GOT3 (cell line): ENCODE results near the gene FGFR2.

Experiments
- DNase-seq: peaks from one replicate; lab custom pipeline; 2025; ENCODE audit warnings: mixed read lengths; lab: John Stamatoyannopoulos, UW

The FGFR2 gene

GRCh38 chr10:121493521-121493920 is 104.7 kb downstream of the FGFR2 start:
- no peak for DNase-seq

- DNase-seq = no peak
These were observed 107.2 kb downstream of the FGFR2 start for GRCh38 chr10:121490871-121491519.

DNA sequence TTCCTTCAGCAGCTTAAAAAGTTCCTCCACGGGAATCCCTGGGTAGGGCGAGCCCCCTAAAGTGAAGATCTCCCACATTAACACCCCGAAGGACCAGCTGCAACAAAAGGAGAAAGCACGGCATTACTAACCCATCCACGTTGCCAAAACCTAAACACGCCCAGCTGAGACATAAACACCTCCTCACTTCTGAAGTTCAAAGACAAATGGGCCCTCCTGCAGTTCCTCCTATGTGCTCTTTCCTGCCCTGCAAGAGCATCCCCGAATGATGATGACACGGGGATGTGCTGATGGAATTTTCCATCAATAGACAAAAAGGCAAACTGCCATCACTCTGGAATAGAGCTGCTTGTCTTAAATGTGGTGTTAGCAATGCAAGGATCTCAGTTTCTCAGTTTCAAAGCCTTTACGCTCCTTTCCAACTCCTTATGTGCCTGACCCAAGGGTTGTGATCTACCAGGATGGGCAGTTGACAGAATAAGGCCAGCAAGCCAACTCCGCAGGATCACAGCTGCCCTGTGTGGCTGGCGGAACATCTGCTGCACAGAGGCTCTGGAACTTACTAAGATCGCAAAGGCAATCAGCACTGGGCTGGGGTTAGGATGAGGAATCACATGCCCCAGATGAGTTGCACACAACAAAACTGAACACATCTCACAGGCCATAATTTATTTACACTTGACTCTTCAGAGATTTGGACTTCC is 112.7 kb downstream of the FGFR2 start:
- DNase-seq = no peak

DNA sequence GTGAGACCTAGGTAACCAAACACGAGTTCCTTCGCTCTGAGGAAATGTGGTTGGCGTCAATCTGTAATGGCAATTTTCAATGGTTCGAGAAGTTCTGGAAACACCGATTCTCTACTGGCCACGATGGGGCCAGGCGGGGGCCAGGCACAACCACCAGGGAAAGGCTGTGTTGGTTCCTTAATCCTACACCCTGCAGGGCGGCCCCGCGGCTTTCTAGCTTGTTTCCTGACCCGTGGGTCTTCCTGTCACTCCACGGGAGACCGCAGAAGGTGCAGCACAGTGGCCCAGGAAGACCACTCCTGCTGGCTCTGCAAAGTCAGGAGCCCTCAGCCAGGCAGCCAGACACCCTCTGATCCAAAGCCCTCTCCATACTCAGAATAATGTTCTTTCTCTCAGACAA is 113.4 kb downstream of the FGFR2 start:
- no peak for DNase-seq

DNA sequence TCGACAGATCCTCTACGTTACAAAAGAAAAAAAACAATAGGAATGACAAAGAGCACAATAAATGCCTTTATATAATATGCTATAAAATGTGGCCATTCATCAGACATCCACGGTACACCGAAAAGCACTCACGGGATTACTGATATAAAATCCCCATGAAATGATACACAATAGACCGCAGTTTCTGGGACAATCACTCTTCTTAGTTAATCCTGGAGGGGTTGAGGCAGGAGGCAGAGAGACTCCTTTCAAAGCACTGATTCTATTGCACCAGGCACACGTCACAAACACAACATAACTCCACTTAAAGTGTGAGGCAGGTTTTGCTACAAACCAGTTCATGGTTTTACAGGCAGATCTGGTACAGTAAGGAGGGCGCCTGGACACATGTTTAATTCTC is 113.8 kb downstream of the FGFR2 start:
- no peak for DNase-seq

GRCh38 chr10:121481180-121481579 is 117.1 kb downstream of the FGFR2 start:
- no peak for DNase-seq

GRCh38 chr10:121478556-121478955 is 119.7 kb downstream of the FGFR2 start:
- DNase-seq = no peak

DNA sequence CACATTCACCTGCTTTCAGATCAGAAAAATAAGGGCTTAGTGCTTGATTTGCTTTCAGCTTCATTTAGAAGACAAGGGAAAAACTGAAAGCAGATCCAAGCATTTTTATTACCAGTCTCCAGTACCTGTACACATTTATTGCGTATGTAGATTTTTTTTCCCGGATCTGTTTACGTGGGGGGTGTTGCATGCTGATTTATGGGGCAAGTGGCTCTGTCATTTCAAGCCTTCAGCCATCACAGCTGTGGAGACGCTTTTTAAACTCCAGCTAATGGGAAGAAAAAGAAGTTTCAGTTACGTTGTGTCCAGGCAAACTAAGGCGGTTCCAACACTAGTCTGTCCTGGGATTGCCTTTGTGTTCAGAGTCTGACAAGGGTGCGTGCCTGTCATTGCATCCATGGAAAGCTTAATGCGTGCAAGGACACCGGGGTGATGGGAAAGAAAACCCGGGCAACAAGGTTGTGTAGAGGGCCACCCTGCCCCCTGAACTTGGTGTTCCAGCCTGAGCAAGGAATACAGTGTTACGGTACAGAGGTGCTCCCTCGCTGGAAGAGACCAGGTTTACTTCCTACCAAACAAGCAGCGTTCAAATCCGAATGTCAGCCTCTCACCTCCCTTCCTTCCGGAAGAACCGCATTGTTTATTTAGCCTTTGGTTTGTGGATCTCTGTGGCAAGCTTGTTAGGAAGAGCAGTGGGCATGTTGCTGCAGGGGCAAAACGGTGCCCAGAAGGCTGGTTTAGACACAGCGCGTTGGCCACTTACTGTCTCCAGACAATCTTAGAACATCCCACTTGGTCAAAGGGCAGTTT is 128.2 kb downstream of the FGFR2 start:
- DNase-seq = no peak

GRCh38 chr10:121468726-121469125 is 129.5 kb downstream of the FGFR2 start:
- no peak for DNase-seq

GRCh38 chr10:121466424-121466823 is 131.8 kb downstream of the FGFR2 start:
- no peak for DNase-seq

- DNase-seq = no peak
These were observed 133.0 kb downstream of the FGFR2 start for GRCh38 chr10:121465215-121465614.

DNA sequence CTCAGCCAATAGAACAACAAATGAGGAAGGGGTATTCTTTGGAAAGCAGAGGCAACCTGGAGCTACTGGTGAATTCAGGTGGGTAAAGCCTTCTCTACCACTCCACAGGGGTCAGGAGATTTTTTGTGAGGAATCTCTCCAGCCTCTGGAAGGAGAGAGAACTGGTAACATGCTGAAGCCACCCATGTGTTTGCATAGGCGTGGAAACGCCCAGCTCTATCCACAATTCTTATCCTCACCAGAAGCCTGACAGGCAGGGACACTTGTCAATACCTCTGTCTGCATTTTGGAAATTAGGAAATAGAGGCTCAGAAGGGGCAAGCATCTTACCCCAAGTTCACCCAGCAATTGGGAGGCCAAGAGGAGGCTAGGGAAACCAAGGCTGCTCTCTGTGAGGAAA is 133.7 kb downstream of the FGFR2 start:
- no peak for DNase-seq

GRCh38 chr10:121462955-121463354 is 135.3 kb downstream of the FGFR2 start:
- DNase-seq = no peak

GRCh38 chr10:121462281-121462680 is 136.0 kb downstream of the FGFR2 start:
- no peak for DNase-seq

DNA sequence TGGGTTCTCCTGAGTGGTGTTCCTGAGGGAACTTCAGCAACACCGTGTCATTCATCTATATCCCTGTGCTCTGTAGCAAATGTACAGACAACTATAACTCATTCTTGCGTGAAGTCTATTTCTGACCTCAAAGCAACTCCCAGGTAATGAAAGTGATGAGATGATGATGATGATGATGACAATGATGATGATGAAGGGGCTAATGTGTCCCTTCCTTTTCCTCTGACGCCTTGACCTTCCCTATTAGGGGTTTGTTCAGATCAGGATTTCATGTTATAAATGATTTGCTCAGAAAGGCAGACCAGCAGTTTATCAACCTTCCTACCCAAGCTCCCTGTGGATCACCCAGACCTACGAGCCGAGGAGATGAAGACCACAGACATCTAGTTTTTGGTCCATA is 136.9 kb downstream of the FGFR2 start:
- DNase-seq = no peak

GRCh38 chr10:121460733-121461132 is 137.5 kb downstream of the FGFR2 start:
- DNase-seq = no peak

- no peak for DNase-seq
These were observed 138.4 kb downstream of the FGFR2 start for GRCh38 chr10:121459622-121460453.

GRCh38 chr10:121459279-121459621 is 139.0 kb downstream of the FGFR2 start:
- DNase-seq = no peak

- no peak for DNase-seq
These were observed 140.5 kb downstream of the FGFR2 start for GRCh38 chr10:121457729-121458128.

GRCh38 chr10:121455377-121455776 is 142.9 kb downstream of the FGFR2 start:
- DNase-seq = no peak

DNA sequence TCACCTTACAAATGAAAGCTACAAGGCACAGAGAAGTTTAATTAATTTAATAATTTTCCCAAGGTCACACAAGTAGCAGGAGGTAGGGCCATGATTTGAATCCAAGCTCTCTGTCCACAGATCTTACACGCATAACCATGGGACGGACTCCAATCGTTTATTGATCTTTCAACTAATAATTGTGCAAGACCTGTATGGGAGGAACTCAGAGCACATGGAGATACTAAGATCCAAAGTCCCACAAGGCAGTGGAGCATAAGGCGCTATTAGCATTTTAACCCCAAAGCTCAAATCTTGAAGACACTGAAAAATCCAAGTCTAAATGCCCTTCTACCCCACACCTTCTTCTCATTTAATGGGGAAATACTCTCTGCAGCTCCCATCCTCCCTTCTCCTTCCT is 143.5 kb downstream of the FGFR2 start:
- DNase-seq = no peak

DNA sequence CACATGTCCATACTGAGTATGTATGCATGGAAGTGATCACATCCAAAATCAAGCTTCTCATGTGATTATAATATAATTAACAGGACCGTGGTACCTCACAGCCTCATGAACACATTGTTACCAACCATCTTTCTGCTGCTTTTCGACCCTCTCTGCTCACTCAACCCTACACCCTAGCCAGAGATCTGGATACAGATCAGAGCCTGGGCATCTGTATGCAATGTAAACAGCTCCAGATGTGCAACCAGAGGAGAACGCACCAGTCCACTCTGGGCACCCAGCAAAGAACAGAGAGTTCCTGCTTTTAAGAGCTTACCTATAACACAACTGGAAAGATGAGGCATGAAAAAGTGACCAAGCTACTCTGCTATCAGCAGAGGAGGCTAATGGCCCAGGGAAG is 145.1 kb downstream of the FGFR2 start:
- DNase-seq = no peak
